Activated CD4-positive, alpha-beta T cell treated with anti-CD3 and anti-CD28 coated beads, Interleukin-2, amount 10 ng/mL, durations not matched to agents 7 days and 5 days (primary cell): Measurements from ENCODE around the gene ARHGAP10. TPM values are rescaled to one million over a fixed set of nuclear protein-coding genes. Genes with fewer than 3 reads are reported as not detected.

Source experiments
- CTCF ChIA-PET: fragments of 350-600 bp; sonication (Branson Sonifier 250); formaldehyde crosslinking; loops from one replicate; lab custom pipeline; 2021; ENCODE audit warnings: antibody characterized with exemption; lab: Charles Lee
- POLR2A ChIA-PET: fragments of 350-600 bp; sonication (Branson Sonifier 250); formaldehyde crosslinking; loops from one replicate; lab custom pipeline; 2021; ENCODE audit warnings: antibody characterized with exemption; lab: Charles Lee
- DNase-seq: peaks from one replicate; pipeline ENCODE4 v3.0.0-alpha.2; 2020
- H3K27ac Mint-ChIP-seq: one replicate; pipeline ENCODE4 v1.8.0; 2021; ENCODE audit warnings: mild to moderate bottlenecking, moderate library complexity, mixed read lengths
- H3K27me3 Mint-ChIP-seq: one replicate; pipeline ENCODE4 v1.8.0; 2021; ENCODE audit warnings: mixed read lengths
- H3K36me3 Mint-ChIP-seq: one replicate; pipeline ENCODE4 v1.8.0; 2021; ENCODE audit warnings: low read depth, mixed read lengths
- H3K4me1 Mint-ChIP-seq: one replicate; pipeline ENCODE4 v1.8.0; 2021; ENCODE audit warnings: mixed read lengths
- H3K4me3 Mint-ChIP-seq: one replicate; pipeline ENCODE4 v1.8.0; 2021; ENCODE audit warnings: mild to moderate bottlenecking, moderate library complexity, mixed read lengths
- H3K9me3 Mint-ChIP-seq: one replicate; pipeline ENCODE4 v1.8.0; 2021; ENCODE audit warnings: mixed read lengths
- total RNA-seq, 2 experiments: library from RNA; stranded (reverse); gene quantifications; one replicate each; pipeline ENCODE4 v1.2.3, GENCODE V29; 2021

Gene ARHGAP10
- total RNA-seq, 2 experiments from 2014 or later, result 9.4 to 10.7 TPM

DNA sequence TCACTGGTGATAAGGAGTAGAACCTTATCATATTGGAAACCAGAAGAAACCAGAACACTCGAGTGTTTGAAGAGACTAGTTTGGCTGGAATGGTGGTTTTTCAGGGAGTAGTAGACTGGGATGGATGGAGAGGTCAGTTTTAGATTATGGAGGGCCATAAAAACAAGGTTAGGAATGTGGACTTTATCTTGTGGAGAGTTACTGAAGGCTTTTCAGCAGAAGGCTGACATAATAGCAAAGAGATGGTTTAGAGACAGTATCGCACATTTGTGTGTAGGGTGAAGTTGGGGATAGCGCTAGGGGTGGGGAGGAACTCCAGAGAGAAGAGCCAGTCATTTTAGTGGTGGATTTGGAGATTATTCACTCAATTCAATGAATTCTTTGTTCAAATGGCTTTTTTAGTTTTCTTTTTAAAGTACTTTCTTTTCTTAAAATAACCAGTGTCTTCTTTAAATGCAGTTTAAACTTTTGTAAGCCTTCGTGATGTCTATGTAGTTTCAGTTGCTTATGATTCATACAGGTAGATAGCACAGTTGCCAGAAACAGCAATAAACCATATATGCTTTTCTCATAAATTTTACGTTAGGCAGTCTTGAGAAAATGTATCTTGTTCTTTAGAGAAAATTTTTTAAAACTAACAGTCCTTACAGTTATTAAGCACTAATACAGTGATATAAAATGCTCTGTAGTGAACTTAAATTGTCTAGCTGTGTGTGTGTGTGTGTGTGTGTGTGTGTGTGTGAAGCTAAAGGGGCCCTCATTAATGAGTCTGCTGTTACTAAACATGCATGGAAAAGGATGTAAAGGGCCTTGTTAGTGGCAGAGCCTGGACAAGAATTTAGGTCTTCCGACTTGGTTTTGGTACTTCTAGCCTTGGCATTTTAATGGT is 3.8 kb downstream of the ARHGAP10 start:
- H3K4me3 Mint-ChIP-seq, result no peak overlapping the region
- no peaks in the 10 kb centered on the region for H3K9me3 Mint-ChIP-seq
- ChIA-PET POLR2A (no interaction called here), CTCF (no interaction called here)
- DNase-seq, result no peak
- H3K36me3 Mint-ChIP-seq, result no peaks in the 10 kb centered on the region
- H3K27me3 Mint-ChIP-seq, result peaks cover 6% of the 10 kb centered on the region
- H3K27ac Mint-ChIP-seq, result no peak overlapping the region
- H3K4me1 Mint-ChIP-seq, result peaks cover 52% of the 10 kb centered on the region

- Mint-ChIP-seq H3K4me1 (peaks cover 52% of the 10 kb centered on the region), H3K4me3 (no peak overlapping the region), H3K36me3 (no peaks in the 10 kb centered on the region), H3K9me3 (no peaks in the 10 kb centered on the region), H3K27ac (no peak overlapping the region), H3K27me3 (peaks cover 6% of the 10 kb centered on the region)
- ChIA-PET CTCF (interaction anchor here (0.7 kb wide), 1 partner anchor 34 kb away, joined by 4 read pairs; no protein-coding TSS in a partner anchor), POLR2A (no interaction called here)
- DNase-seq, result no peak
These were observed 4.6 kb downstream of the ARHGAP10 start for GRCh38 chr4:147736458-147736857.

DNA sequence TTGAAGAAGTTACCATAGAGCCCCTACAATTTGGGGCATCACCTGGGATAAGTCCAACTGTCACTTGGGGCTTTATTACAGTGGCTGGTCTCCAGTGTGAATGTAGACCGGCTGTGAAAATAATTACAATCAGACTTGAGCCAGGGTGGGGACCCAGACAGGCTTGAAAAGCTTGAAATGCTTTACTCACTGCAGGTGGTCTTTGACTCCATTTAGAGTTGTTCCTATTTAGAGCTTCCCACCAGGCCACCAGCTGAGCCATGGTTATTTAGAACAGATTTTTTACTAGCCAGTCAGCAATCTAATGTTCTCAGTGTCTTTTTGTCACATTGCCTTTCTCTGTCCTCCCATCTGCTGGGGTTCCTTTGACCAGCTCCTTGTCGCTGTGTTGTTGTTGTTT is 5.7 kb downstream of the ARHGAP10 start:
- H3K4me1 Mint-ChIP-seq, result peaks cover 56% of the 10 kb centered on the region
- no peaks in the 10 kb centered on the region for H3K9me3 Mint-ChIP-seq
- H3K36me3 Mint-ChIP-seq, result no peaks in the 10 kb centered on the region
- H3K27ac Mint-ChIP-seq, result no peak overlapping the region
- no peak for DNase-seq
- ChIA-PET CTCF (interaction anchor here (0.8 to 1.4 kb wide), 3 partner anchors 9 to 129 kb away, joined by 3 to 5 read pairs (median 3); partner anchors contain the start of gene PRMT9), POLR2A (no interaction called here)
- peaks cover 6% of the 10 kb centered on the region for H3K27me3 Mint-ChIP-seq
- H3K4me3 Mint-ChIP-seq, result no peak overlapping the region

DNA sequence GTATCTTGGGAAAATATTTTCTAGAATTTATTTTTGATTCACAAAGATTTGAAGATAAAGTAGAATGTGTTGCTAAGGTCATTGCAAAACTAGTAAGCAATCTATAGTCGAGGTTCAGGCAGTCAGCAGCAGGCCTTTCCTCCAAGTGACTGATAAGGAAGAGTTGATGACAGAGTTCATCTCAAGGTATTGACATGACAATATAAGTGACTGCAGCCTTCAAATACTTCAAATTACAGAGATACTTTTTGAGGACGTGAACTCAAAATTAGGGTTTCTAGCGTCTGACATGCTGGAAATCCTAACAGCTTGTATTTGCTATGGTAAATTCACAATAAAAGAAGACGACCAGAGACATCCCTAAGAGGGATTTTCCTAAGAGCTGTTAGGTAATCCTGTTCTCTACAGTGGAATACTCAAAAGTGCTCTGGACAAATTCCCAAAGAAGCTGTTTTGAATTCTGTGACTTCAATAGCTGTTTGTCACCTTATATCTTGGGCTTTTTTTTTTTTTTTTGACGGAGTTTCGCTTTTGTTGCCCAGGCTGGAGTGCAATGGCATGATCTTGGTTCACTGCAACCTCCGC is 7.4 kb downstream of the ARHGAP10 start:
- H3K4me3 Mint-ChIP-seq, result no peak overlapping the region
- ChIA-PET POLR2A (interaction anchor here (0.7 kb wide), 1 partner anchor 13 kb away, joined by 3 read pairs; no protein-coding TSS in a partner anchor), CTCF (interaction anchor here (0.8 kb wide), 1 partner anchor 128 kb away, joined by 3 read pairs; no protein-coding TSS in a partner anchor)
- no peaks in the 10 kb centered on the region for H3K36me3 Mint-ChIP-seq
- H3K27ac Mint-ChIP-seq, result no peak overlapping the region
- H3K4me1 Mint-ChIP-seq, result peaks cover 39% of the 10 kb centered on the region
- peaks cover 1% of the 10 kb centered on the region for H3K27me3 Mint-ChIP-seq
- DNase-seq, result no peak
- H3K9me3 Mint-ChIP-seq, result no peaks in the 10 kb centered on the region

GRCh38 chr4:147740176-147740575 is 8.3 kb downstream of the ARHGAP10 start:
- peaks cover 33% of the 10 kb centered on the region for H3K4me1 Mint-ChIP-seq
- ChIA-PET POLR2A (interaction anchor here (0.6 kb wide), 1 partner anchor 115 kb away, joined by 3 read pairs; no protein-coding TSS in a partner anchor), CTCF (interaction anchor here (0.8 to 1.1 kb wide), 3 partner anchors 28 to 127 kb away, joined by 3 to 5 read pairs (median 3); no protein-coding TSS in a partner anchor)
- no peak for DNase-seq
- H3K9me3 Mint-ChIP-seq, result no peaks in the 10 kb centered on the region
- no peak overlapping the region for H3K27ac Mint-ChIP-seq
- H3K36me3 Mint-ChIP-seq, result no peaks in the 10 kb centered on the region
- H3K4me3 Mint-ChIP-seq, result no peak overlapping the region
- no peaks in the 10 kb centered on the region for H3K27me3 Mint-ChIP-seq

GRCh38 chr4:147741190-147741788 is 9.4 kb downstream of the ARHGAP10 start:
- Mint-ChIP-seq H3K27ac (peak overlapping the region; percentile 33), H3K36me3 (no peaks in the 10 kb centered on the region), H3K27me3 (no peaks in the 10 kb centered on the region), H3K9me3 (no peaks in the 10 kb centered on the region), H3K4me3 (no peak overlapping the region), H3K4me1 (peaks cover 24% of the 10 kb centered on the region)
- ChIA-PET CTCF (interaction anchor here (0.5 to 1.6 kb wide), 2 partner anchors 8 to 35 kb away, joined by 3 to 4 read pairs; no protein-coding TSS in a partner anchor), POLR2A (no interaction called here)
- DNase-seq, result no peak

DNA sequence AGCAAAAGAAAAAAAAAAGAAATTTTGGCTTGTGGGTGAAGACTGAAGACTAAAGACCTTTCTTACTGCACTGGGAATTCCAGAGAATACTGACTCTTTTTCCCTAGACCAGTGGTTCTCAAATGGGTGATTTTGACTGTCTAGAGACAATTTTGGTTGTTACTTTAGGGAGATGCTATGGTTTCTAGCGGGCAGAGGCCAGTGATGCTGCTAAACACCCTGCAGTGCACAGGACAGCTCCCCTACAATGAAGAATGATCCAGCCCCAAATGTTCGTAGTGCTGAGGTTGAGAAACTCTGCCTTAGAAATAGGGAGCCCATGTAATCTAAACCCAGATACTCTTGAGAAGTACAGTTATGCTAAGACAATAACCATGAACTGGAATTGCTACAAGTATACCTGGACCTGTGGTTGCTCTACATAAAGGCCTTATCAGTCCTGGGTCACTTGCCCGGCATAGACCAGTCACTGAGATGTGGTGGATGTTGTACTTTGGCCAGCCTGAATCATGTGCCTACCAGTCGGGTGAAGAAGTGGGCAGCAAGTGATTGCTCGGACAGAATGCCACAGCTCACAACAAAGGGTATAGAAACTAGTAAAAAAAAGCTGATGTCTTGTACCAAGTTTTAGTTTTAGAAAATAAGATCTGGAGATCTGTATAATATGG is 16.0 kb downstream of the ARHGAP10 start:
- H3K36me3 Mint-ChIP-seq, result no peaks in the 10 kb centered on the region
- no peaks in the 10 kb centered on the region for H3K27me3 Mint-ChIP-seq
- ChIA-PET POLR2A (no interaction called here), CTCF (interaction anchor here (0.5 to 1.3 kb wide), 3 partner anchors 10 to 1843 kb away, joined by 3 read pairs; no protein-coding TSS in a partner anchor)
- no peak overlapping the region for H3K4me3 Mint-ChIP-seq
- H3K4me1 Mint-ChIP-seq, result no peaks in the 10 kb centered on the region
- no peak overlapping the region for H3K27ac Mint-ChIP-seq
- DNase-seq, result no peak
- no peaks in the 10 kb centered on the region for H3K9me3 Mint-ChIP-seq

DNA sequence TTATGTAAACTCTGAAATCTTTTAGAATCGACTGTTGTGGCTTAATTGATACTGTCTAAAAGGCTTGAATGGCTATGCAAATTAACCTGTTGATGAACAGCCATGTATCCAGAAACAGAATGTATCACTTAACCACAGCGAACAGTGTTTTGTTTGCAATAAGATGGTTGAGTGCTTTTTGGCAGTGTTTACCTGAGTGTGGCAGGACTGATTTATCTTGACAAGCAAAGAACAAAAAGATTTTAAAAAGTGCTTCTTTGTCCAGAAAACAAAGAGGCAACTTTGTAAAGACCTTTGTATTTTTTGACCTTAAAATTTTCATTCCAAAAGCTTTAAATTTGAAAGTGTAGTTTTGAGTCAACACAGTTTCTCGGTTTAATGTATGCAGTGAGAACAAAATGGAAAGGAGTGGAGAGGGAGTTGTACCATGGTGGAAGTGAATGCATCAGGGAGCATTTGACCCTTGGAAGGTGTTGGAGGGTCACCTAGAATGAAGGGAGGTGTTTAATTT is 18.0 kb downstream of the ARHGAP10 start:
- no peaks in the 10 kb centered on the region for H3K27me3 Mint-ChIP-seq
- ChIA-PET CTCF (interaction anchor here (1.6 kb wide), 1 partner anchor 21 kb away, joined by 3 read pairs; no protein-coding TSS in a partner anchor), POLR2A (no interaction called here)
- no peak for DNase-seq
- no peak overlapping the region for H3K4me3 Mint-ChIP-seq
- H3K27ac Mint-ChIP-seq, result no peak overlapping the region
- H3K9me3 Mint-ChIP-seq, result no peaks in the 10 kb centered on the region
- H3K36me3 Mint-ChIP-seq, result no peaks in the 10 kb centered on the region
- H3K4me1 Mint-ChIP-seq, result no peaks in the 10 kb centered on the region

DNA sequence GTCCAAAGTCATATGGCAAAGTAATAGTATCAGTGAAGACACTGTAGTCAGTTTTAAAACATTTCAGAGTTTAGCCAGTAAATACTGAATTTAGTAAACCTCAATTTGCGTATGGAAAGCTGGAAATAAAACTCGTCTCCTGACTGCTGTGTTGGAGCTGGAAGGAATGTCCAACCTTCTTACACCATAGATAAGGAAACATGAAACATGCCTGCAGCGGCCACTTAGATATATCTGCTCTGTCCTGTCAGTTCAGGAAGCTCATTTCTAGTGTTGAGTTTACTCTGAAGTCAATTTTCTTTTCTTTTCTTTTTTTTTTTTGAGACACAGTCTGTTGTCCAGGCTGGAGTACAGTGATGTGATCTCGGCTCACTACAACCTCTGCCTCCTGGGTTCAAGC is 21.2 kb downstream of the ARHGAP10 start:
- no peak overlapping the region for H3K27ac Mint-ChIP-seq
- peaks cover 8% of the 10 kb centered on the region for H3K4me1 Mint-ChIP-seq
- H3K36me3 Mint-ChIP-seq, result no peaks in the 10 kb centered on the region
- ChIA-PET POLR2A (no interaction called here), CTCF (interaction anchor here (0.6 to 1.4 kb wide), 2 partner anchors 19 to 406 kb away, joined by 3 to 5 read pairs; no protein-coding TSS in a partner anchor)
- no peaks in the 10 kb centered on the region for H3K9me3 Mint-ChIP-seq
- no peak overlapping the region for H3K4me3 Mint-ChIP-seq
- H3K27me3 Mint-ChIP-seq, result no peaks in the 10 kb centered on the region
- DNase-seq, result no peak

GRCh38 chr4:147754037-147754445 is 22.2 kb downstream of the ARHGAP10 start:
- POLR2A ChIA-PET, result interaction anchor here (0.7 kb wide), 1 partner anchor 16 kb away, joined by 3 read pairs; no protein-coding TSS in a partner anchor
- H3K27ac Mint-ChIP-seq, result no peak overlapping the region

GRCh38 chr4:147755561-147756295 is 23.8 kb downstream of the ARHGAP10 start:
- DNase-seq, result no peak
- Mint-ChIP-seq H3K4me1 (peaks cover 8% of the 10 kb centered on the region), H3K36me3 (no peaks in the 10 kb centered on the region), H3K27me3 (no peaks in the 10 kb centered on the region), H3K4me3 (no peak overlapping the region), H3K9me3 (no peaks in the 10 kb centered on the region), H3K27ac (no peak overlapping the region)
- CTCF ChIA-PET, result no interaction called here
- POLR2A ChIA-PET, result interaction anchor here (0.7 kb wide), 1 partner anchor 90 kb away, joined by 3 read pairs; no protein-coding TSS in a partner anchor

More at GRCh38 chr4:147754037-147754445, 22.2 kb downstream of the ARHGAP10 start:
- Mint-ChIP-seq H3K9me3 (no peaks in the 10 kb centered on the region), H3K36me3 (no peaks in the 10 kb centered on the region), H3K27me3 (no peaks in the 10 kb centered on the region), H3K4me1 (peaks cover 8% of the 10 kb centered on the region), H3K4me3 (no peak overlapping the region)
- DNase-seq, result no peak
- CTCF ChIA-PET, result no interaction called here
